Parathyroid adenoma (tissue), 2 donors: ENCODE data around the gene PNLIPRP1.

ENCODE experiments used
- H2AFZ ChIP-seq: fragments of 300-600 bp; sonication (generic); one replicate; pipeline ENCODE4 v1.7.0; 2017; ENCODE audit warnings: antibody characterized with exemption, mild to moderate bottlenecking
- H3K27ac ChIP-seq: fragments of 300-600 bp; sonication (generic); one replicate; pipeline ENCODE4 v1.7.0; 2017
- H3K27me3 ChIP-seq: fragments of 300-600 bp; sonication (generic); one replicate; pipeline ENCODE4 v1.7.0; 2017; ENCODE audit warnings: low read length; ENCODE audit not compliant: control insufficient read depth, insufficient read depth
- H3K36me3 ChIP-seq: fragments of 300-600 bp; sonication (generic); one replicate; pipeline ENCODE4 v1.7.0; 2017; ENCODE audit warnings: low read length; ENCODE audit not compliant: control insufficient read depth, insufficient read depth
- H3K4me1 ChIP-seq: fragments of 300-600 bp; sonication (generic); one replicate; pipeline ENCODE4 v1.7.0; 2017; ENCODE audit warnings: control low read depth
- H3K4me2 ChIP-seq: fragments of 300-600 bp; sonication (generic); one replicate; pipeline ENCODE4 v1.7.0; 2017; ENCODE audit warnings: low read length
- H3K4me3 ChIP-seq: fragments of 300-600 bp; sonication (generic); one replicate; pipeline ENCODE4 v1.7.0; 2017; ENCODE audit warnings: low read depth, low read length
- H3K79me2 ChIP-seq: fragments of 300-600 bp; sonication (generic); one replicate; pipeline ENCODE4 v1.7.0; 2017; ENCODE audit warnings: control low read depth
- H3K9ac ChIP-seq: fragments of 300-600 bp; sonication (generic); one replicate; pipeline ENCODE4 v1.7.0; 2017; ENCODE audit warnings: mild to moderate bottlenecking
- H3K9me3 ChIP-seq: fragments of 300-600 bp; sonication (generic); one replicate; pipeline ENCODE4 v1.7.0; 2017; ENCODE audit warnings: low read length; ENCODE audit not compliant: control insufficient read depth
- CTCF ChIP-seq: fragments of 300-600 bp; sonication (generic); IDR thresholded peaks from one replicate; pipeline ENCODE4 v1.7.0; 2017; ENCODE audit warnings: antibody characterized with exemption, mild to moderate bottlenecking
- donor health status: primary hyperparathyroidism.

PNLIPRP1 gene

GRCh38 chr10:116612107-116612769, 21.5 kb downstream of the PNLIPRP1 start:
- Histone ChIP-seq H3K79me2 (no peaks in the 10 kb centered on the region), H3K4me2 (no peak overlapping the region), H3K9me3 (no peaks in the 10 kb centered on the region), H3K36me3 (no peaks in the 10 kb centered on the region), H3K4me3 (no peak overlapping the region), H3K4me1 (no peaks in the 10 kb centered on the region), H2AFZ (no peak overlapping the region), H3K27me3 (no peaks in the 10 kb centered on the region), H3K9ac (no peak overlapping the region), H3K27ac (no peak overlapping the region)
- no peak for TF ChIP-seq CTCF

- H3K4me3 ChIP-seq: no peak overlapping the region
- H3K4me2 ChIP-seq: no peak overlapping the region
- no peaks in the 10 kb centered on the region for H3K36me3 ChIP-seq
- no peak overlapping the region for H3K27ac ChIP-seq
- H3K9ac ChIP-seq: no peak overlapping the region
- no peaks in the 10 kb centered on the region for H3K79me2 ChIP-seq
- no peaks in the 10 kb centered on the region for H3K4me1 ChIP-seq
- TF ChIP-seq CTCF: no peak
- H3K27me3 ChIP-seq: no peaks in the 10 kb centered on the region
- no peak overlapping the region for H2AFZ ChIP-seq
- H3K9me3 ChIP-seq: no peaks in the 10 kb centered on the region
Measured at GRCh38 chr10:116613471-116613870, 22.7 kb downstream of the PNLIPRP1 start.

- Histone ChIP-seq H3K36me3 (no peaks in the 10 kb centered on the region), H3K9ac (no peak overlapping the region), H3K79me2 (no peaks in the 10 kb centered on the region), H2AFZ (no peak overlapping the region), H3K27me3 (no peaks in the 10 kb centered on the region), H3K4me2 (no peak overlapping the region), H3K27ac (no peak overlapping the region), H3K9me3 (no peaks in the 10 kb centered on the region), H3K4me3 (no peak overlapping the region), H3K4me1 (no peaks in the 10 kb centered on the region)
- no peak for TF ChIP-seq CTCF
Measured at GRCh38 chr10:116614796-116615195, 24.0 kb downstream of the PNLIPRP1 start.

GRCh38 chr10:116615199-116615776, 24.5 kb downstream of the PNLIPRP1 start:
- H3K79me2 ChIP-seq: no peaks in the 10 kb centered on the region
- no peak overlapping the region for H3K9ac ChIP-seq
- H3K4me3 ChIP-seq: no peak overlapping the region
- no peaks in the 10 kb centered on the region for H3K9me3 ChIP-seq
- H3K27me3 ChIP-seq: no peaks in the 10 kb centered on the region
- H3K4me1 ChIP-seq: no peaks in the 10 kb centered on the region
- no peak overlapping the region for H3K4me2 ChIP-seq
- H3K36me3 ChIP-seq: no peaks in the 10 kb centered on the region
- H3K27ac ChIP-seq: no peak overlapping the region
- H2AFZ ChIP-seq: no peak overlapping the region
- TF ChIP-seq CTCF: no peak
